HG02970 (cell line): ENCODE measurements around the gene FGF14.

Experiments
- ATAC-seq: cut with Tn5 transposase; IDR thresholded peaks from one replicate; pipeline ENCODE4 v1.9.1; 2021; ENCODE audit warnings: mild to moderate bottlenecking, moderate library complexity, moderate number of reproducible peaks; ENCODE audit not compliant: unreplicated experiment, low FRiP score

Gene FGF14

DNA sequence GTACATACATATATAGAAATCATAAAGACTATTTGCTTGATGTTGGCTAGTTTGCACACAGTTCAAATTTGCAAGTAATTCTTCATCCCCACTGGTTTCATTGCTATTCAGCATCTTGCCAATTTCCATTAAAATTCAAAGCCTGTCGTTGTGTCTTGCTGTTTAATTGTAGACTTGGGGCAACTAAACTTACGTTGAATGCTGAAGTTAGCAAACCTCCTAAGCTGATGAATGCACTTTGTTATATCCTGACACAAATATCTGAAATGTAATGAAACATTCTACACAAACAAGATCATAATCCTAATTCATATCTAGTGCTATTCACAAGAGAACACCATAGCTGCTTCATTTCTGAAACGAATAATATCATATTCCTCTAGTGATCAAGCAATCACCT, 568.2 kb downstream of the FGF14 start:
- ATAC-seq: no peak

DNA sequence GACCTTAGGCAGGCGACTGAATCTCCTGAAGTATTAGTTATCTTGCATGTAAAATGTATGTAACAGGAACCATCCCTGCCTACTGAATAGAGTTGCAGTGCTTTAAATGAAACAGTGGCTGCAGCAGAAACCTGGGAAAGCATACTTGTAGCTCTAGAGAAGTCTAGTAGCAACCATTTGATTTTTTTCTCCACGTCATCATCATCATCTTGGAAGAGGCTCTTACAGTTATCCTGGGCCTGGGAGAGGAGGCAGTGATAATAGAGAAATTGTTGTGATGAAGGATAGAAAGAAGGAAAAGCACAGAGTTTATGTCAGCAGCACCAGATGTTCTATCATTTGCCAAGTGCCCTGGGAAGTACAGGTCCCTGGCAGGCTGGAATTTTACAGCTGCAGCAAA, 571.8 kb downstream of the FGF14 start:
- ATAC-seq: no peak

DNA sequence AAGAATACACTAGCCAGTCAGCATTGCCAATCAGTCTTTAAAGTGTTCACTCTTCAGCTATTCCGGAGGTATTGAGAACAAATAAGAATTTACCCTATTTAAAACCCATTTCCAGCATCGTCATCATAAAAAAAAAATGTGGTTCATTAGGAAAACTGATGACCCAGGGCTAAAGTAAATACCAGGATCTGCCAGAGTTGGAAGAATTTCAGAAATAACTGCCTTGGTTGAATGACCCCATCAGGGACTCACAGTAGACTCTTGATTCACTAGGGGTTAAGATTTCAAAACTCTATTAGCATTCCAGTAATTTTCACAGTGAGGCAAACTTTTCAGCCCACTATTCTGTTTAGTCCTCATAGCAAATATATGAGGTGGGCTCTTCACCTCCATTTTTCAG, 572.4 kb downstream of the FGF14 start:
- no peak for ATAC-seq

DNA sequence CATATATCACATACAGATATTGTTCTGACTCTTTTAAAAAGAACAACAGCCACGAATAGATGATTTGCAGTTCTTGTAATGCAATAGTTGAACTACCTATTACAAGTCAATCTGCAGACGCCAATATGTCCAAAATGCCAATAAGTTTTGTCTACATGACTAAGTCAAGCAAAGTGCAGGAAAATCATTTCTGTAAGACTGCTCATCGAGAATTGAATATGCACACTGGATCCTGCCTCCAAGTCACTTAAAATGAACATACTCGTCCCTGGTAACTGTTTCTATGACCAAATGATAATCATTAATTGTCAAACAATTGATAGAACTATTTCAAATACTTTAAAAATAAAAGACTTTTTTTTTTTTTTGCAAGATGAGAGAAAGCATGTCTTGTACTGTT, 573.7 kb downstream of the FGF14 start:
- no peak for ATAC-seq

DNA sequence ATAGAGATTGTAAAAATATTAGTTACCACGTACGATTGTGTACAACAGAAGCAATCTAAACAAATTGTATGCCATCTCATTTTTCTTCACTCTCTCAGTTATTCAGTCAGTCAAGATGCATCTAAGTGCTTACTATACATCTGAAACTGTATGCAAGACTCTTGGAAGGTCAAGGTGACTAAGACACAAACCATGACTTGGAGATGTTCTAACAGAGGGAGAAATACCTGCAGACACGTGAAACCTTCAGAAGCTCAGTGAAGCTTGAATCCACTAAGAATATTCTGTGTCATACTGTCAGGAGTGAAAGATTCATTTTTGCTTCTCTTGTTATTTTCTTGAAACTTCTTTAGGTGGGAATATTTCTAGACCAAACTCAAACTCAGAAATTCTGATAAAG, 584.0 kb downstream of the FGF14 start:
- no peak for ATAC-seq

DNA sequence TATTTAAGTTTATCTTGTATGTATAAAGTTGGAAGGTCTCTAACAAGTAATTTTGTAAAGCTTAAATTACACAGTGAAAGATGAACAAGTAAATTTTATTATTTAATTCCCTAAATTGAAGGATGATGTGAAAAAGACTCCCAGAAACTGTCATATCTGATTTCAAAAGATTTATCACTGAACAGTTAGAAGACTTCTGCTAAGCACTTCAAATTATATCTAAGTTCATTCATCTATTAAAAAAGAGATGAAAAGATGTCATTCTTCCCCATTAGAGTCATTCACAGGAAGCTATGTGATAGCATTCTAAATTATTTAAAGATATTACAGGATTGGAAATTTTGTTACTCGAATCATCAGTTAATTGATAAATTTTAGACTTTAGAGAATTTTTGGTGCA, 590.0 kb downstream of the FGF14 start:
- no peak for ATAC-seq

DNA sequence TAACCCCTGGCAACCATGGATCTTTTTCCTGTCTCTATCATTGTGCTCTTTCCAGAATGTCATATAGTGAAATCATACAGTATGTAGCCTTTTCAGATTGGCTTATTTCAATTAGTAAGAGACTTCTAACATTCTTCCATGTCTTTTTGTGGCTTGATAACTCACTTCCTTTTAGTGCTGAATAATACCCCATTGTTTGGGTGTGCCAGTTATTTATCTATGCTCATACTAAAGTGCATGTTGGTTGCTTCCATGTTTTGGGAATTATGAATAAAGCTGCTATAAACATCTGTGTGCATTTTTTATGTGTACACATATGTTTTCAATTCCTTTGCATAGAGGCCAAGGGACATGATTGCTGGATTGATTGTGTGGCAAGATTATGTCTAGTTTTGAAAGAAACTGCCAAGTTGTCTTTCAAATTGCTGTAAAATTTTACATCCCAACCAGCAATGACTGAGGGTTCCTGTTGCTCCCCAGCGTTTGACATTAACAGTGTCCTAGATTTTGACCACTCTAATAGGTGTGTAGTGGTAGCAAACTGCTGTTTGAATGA, 590.5 kb downstream of the FGF14 start:
- no peak for ATAC-seq

DNA sequence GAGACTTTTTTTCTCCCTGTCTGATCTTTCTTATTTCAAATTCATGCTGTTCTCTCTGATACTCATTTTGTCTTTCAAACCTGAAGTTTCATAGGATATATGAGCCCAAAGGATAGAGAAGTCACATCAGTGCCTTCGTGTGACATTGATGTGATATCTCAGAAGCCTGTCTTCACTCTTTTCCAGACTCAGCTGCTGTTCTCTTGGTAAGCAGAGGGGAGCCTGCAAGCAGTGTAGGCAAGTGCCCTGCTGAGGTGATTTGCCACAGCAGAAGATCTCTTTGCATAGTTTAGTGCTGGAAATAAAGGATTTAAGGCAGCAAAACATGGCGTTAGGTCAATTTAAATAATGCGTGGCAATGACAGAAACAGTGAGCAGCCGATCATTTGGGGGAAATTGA, 602.7 kb downstream of the FGF14 start:
- no peak for ATAC-seq

DNA sequence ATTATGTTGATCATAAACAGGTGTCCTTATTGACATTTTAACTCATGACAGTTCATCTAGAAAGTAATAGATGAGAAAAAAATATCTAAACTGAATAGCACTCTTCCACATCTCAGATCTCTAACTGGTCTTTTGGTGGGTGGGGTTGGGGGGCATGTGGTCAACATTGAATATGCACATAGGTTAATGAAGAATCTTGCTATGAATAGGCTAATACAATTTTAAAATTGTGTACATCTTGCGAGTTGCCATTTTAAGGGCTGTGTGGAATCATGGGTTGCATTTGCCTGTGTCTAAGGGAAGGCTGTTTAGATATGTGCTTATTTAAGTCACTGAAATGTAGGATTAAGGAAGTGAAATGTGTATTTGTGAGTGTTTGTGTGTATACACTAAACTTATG, 603.4 kb downstream of the FGF14 start:
- no peak for ATAC-seq

DNA sequence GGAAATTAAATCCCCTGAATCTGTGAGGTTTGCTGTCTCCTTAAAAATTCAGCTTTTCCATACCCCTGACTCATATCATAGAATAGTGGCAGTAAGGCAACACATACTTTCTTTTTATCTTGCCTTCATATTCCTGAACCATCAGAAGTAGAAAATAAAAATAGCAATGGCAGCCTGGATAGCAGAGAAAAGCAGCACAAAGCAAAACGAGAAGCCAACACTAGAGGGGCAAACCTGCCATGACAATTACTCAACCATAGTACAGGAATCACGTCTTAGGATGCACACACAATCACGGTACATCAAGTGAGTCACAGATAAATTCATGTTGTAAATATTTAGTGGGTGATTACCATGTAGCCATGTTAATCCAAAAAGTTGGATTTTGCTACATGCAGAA, 606.4 kb downstream of the FGF14 start:
- no peak for ATAC-seq

DNA sequence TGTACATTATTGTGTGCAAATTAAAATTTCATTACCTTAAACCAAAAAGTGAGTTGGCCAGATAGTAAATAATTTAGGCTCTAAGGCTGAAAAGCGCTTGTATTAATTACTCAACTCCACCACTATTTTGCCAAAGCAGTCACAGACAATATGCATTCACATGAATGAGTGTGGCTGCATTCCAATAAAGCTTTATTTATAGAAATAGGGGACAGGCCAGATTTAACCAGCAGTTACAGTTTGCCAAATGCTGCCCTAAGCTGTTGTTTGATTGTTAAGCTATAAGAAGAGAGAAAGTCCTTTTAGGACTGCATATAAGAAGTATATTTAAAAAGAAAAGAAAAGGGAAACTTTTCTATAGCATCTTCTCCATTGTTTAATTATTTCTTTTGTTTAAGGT, 606.8 kb downstream of the FGF14 start:
- ATAC-seq: no peak

DNA sequence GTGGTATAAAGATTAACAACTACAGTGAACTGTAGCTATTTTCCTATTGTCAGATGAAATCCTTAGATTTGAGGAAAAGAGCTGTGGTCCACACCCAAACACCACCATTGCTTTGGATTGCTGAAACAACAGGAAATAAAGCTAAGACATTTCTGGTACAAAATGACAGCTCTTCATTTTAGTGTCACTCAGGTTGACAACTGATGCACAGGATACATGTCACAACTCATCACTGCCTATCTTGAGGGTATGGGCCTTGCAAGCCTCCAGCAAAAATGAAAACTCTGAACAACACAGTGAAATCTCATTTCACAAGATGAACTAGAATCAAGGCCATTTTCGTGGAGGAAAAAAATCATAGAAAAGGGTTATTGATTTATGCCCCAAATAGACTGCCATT, 609.7 kb downstream of the FGF14 start:
- ATAC-seq: no peak

DNA sequence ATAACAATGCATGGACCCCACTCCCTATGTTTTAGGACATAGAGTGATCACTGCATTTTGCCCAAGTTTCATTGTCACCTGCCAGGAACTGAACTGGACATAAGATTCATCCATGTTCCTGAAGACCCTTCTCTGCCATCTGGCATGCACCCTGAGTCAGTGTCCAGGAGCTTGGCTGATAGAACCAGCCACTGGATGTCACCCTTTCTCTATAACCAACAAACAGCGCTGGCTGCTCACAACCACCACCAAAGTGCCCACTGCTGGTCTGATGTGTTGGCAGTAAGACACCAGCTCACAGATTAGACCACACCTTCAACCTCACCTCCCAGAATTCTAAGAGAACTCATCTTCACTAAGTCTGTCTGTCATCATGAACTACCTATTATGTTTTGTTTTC, 616.0 kb downstream of the FGF14 start:
- ATAC-seq: no peak

DNA sequence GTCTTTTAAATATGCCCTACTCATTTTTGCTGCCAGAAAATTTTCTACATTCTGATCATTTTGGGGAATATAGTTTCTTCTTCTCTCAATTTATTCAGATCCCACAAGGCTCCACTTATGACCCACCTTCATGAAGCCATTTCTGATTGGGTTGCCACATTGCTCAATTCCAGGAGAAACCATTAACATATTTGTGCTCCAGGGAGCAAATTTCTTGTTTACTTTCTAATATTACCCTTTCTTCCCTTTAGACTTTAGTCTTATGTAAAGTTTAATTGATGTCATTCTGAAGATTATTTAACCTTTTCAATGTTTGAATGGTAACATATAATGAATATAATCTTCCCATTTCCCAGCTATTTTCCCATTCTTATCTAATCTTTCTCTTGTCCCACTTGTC, 617.5 kb downstream of the FGF14 start:
- ATAC-seq: no peak

DNA sequence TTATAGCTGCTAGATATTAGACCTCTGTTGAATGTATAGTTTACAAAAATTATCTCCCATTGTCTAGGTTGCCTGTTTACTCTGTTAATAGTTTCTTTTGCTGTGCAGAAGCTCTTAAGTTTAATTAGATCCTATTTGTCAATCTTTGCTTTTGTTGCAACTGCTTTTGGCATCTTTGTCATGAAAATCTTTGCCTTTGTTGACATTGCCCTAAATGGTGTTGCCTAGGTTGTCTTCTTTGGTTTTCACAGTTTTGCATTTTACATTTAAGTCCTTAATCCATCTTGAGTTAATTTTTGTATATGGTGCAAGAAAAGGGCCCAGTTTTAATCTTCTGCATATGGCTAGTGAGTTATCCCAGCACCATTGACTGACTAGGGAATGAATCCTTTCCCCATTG, 618.3 kb downstream of the FGF14 start:
- ATAC-seq: no peak

DNA sequence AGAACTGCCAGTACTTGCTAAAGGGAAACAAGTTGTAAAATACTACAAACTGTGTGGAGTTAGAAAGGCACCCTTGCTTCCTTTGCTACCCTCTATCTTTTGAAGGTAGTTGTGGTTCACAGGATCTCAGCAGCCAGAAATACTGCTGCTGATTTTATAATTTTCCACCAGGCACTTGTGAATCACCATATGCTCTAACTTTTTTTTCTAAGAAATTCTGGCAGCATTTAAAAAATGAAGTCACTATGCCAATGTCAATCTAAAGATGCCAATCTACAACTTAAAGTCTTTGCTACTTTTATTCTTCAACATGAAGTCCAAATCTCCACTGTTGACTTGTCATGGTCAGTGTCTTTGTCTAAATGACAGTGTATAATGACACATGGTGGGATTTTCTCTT, 621.6 kb downstream of the FGF14 start:
- no peak for ATAC-seq

DNA sequence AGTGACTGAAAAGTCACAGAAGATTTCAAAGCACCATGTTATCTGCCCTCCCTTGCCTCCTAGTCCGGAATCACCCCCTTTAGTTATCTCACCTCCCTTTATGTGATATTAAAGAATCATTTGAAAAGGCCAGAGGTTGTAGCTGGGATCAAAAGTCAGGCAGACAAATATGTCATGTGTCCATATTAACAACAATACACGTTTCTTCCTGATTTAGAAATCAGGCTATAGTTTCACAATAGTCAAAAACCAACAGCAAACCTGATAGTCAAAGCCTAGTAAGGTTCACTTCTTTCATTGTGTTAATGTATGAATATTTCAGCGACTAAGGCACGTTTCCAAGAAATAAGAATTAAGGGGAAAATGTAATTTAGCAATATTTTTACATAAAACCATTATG, 622.7 kb downstream of the FGF14 start:
- no peak for ATAC-seq

DNA sequence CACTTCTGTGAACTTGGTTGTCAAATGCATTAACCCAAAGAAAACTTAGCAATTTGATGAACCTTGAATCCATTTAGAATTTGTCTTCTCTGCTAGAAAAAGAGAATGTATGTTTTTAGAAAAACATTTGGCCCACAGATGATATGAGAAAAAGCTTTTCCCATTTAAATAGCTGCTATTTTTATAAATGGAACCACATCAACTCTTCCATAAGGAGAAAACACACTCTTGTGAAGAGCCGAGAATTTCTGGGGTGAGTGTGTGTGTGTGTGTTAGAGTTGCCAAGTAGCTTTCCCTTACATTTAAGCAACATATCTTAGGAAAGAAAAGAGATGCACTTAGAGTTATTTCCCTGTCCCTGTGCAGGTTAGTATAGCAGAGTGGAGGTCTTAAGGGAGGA, 626.6 kb downstream of the FGF14 start:
- ATAC-seq: no peak

DNA sequence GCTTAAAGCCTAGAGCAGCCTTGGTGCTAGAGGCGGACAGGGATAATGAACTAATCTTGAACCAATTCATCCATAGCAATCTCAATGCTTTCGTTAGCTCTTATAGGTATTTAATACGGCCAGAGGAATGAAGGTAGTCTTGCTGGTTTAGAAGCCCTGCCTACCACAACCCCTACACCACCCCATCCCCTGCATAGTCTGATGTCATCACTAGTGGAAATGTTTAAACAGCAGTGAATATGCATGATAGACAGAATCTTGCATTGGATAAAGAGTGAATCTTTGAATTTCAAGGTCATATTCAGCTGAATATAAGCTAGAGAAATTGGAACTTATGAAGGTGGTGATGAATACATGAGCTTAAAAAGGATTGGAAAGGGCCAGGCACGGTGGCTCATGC, 627.5 kb downstream of the FGF14 start:
- ATAC-seq: no peak

DNA sequence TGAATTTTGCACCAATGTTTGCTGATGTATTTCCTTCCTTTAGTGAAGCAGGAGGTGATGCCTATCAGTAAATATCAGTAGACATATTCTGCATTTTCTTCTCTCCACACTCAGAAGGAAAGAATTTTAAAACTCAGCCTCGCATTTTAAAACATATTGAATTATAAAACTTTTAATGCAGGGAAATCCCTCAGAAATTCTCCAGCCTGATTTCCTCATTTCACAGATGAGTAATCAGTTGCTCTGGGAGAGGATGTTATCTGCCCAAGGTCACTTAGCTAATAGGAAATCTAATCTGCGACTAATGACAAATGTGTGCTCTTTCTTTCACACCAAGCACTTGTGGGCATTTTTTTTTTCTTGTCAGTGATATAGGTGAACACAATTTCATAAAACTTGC, 628.8 kb downstream of the FGF14 start:
- no peak for ATAC-seq

DNA sequence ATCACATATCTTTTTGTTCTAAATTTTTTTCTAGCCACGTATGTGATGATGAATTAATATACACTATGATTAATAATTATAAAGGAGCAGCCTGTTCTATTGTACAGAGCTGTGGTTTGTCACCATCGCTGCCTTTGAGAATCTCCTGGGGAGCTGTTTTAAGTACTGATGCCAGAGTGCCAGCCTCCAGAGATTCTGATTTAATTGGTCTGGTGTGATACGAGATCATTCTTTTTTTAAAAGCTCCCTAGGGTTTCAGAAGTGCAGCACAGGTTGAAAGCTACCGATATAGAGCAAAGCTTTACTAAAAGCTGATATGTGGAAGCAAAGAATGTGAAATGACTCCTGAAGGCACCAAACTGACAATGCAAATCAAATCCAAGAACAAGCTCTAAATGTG, 634.7 kb downstream of the FGF14 start:
- no peak for ATAC-seq

DNA sequence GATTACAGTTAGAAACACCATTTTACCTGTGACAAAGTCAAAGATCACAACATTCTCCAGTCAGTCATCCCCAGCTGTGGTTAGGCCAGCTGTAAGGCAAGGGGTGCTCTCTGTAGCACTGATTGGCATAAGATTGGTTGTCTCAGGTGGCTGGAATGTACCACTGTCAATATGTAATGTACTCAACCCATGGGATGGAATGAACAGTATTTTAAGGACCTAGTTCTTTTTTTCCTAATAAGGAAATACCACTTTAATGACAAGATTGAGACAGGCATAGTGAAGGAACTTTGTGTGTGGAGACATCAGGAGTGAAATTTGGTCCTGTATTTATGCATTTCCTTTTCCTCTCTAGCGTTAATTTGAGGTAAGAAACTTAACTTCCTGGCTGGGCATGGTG, 638.7 kb downstream of the FGF14 start:
- no peak for ATAC-seq

DNA sequence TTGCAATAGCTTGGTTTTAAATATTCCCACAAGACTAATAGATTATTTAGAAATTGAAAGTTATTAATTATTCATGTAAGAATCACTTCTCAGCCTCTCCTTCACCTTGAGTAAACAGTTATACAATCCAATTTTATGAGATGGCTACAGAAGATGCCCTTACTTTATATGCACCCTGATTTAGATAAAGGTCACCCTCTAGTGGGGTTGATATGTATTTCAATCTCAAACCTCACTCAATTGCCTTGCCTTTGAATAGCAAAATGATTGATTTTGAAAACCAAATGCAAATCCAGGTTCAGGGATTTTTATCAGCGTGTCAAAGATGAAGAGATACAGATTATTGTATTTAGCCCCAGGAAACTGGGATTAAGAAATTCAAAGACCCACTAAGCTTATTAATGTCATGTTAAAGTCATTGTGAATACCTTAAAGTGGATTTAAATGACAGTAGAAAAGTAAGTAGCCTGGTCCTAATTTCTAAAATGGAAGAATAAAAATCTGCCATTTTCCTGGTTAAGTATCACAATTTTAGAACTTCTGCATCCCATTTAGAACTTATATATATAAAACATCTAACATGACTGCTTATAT, 644.3 kb downstream of the FGF14 start:
- ATAC-seq: no peak
